Glutamatergic neuron (in vitro differentiated cells): Measurements from ENCODE around the gene ARHGAP25. TPM values are rescaled to one million over a fixed set of nuclear protein-coding genes. Genes with fewer than 3 reads are reported as not detected.

Experiments
- DNase-seq: peaks from one replicate; pipeline ENCODE4 v3.0.0; 2022
- H3K27ac Mint-ChIP-seq: one replicate; pipeline ENCODE4 v1.8.0; 2020; ENCODE audit warnings: mild to moderate bottlenecking, mixed read lengths, inconsistent platforms; ENCODE audit not compliant: unreplicated experiment
- H3K27me3 Mint-ChIP-seq: one replicate; pipeline ENCODE4 v1.8.0; 2020; ENCODE audit warnings: mild to moderate bottlenecking, moderate library complexity, mixed read lengths, inconsistent platforms; ENCODE audit not compliant: unreplicated experiment
- H3K36me3 Mint-ChIP-seq: one replicate; pipeline ENCODE4 v1.8.0; 2020; ENCODE audit warnings: mild to moderate bottlenecking, mixed read lengths, inconsistent platforms; ENCODE audit not compliant: unreplicated experiment
- H3K4me1 Mint-ChIP-seq: one replicate; pipeline ENCODE4 v1.8.0; 2020; ENCODE audit warnings: mild to moderate bottlenecking, low read depth, mixed read lengths, inconsistent platforms; ENCODE audit not compliant: unreplicated experiment
- H3K4me3 Mint-ChIP-seq: one replicate; pipeline ENCODE4 v1.8.0; 2020; ENCODE audit warnings: mild to moderate bottlenecking, mixed read lengths, inconsistent platforms; ENCODE audit not compliant: unreplicated experiment
- H3K9me3 Mint-ChIP-seq: one replicate; pipeline ENCODE4 v1.8.0; 2020; ENCODE audit warnings: mild to moderate bottlenecking, moderate library complexity, mixed read lengths, inconsistent platforms; ENCODE audit not compliant: unreplicated experiment
- CTCF ChIP-seq: fragments of 200-600 bp; sonication (generic); IDR thresholded peaks from one replicate; pipeline ENCODE4 v1.5.0; 2021; ENCODE audit not compliant: partially characterized antibody, unreplicated experiment
- total RNA-seq: library from RNA; stranded (reverse); fragmentation: NEBNext Ultra II Directional; extraction: Animal tissue kit (Norgen Biotek cat#: 25700); gene quantifications from one replicate; pipeline ENCODE4 v1.2.1, GENCODE V29; 2021; ENCODE audit not compliant: unreplicated experiment

ARHGAP25 gene
- total RNA-seq, 1 donor from 2014 or later = 1.4 TPM

- Mint-ChIP-seq H3K36me3 (no peaks in the 10 kb centered on the region), H3K4me1 (no peaks in the 10 kb centered on the region), H3K27me3 (no peaks in the 10 kb centered on the region), H3K27ac (no peak overlapping the region), H3K4me3 (no peak overlapping the region), H3K9me3 (no peaks in the 10 kb centered on the region)
- DNase-seq = no peak
- no peak for TF ChIP-seq CTCF
Observed at GRCh38 chr2:68756178-68756577, 21.6 kb downstream of the ARHGAP25 start.

- H3K27ac Mint-ChIP-seq = no peak overlapping the region
- H3K27me3 Mint-ChIP-seq = no peaks in the 10 kb centered on the region
- no peak for TF ChIP-seq CTCF
- H3K4me3 Mint-ChIP-seq = no peak overlapping the region
- DNase-seq = no peak
- peaks cover 2% of the 10 kb centered on the region for H3K4me1 Mint-ChIP-seq
- H3K36me3 Mint-ChIP-seq = no peaks in the 10 kb centered on the region
- H3K9me3 Mint-ChIP-seq = no peaks in the 10 kb centered on the region
Observed at GRCh38 chr2:68757081-68757480, 22.5 kb downstream of the ARHGAP25 start.

- H3K4me3 Mint-ChIP-seq = no peak overlapping the region
- TF ChIP-seq CTCF = no peak
Observed at GRCh38 chr2:68762100-68762499, 27.5 kb downstream of the ARHGAP25 start.

GRCh38 chr2:68762665-68763064 is 28.1 kb downstream of the ARHGAP25 start:
- no peak for DNase-seq
- TF ChIP-seq CTCF = no peak
- Mint-ChIP-seq H3K27me3 (no peaks in the 10 kb centered on the region), H3K9me3 (no peaks in the 10 kb centered on the region), H3K4me1 (peaks cover 16% of the 10 kb centered on the region), H3K4me3 (no peak overlapping the region), H3K36me3 (no peaks in the 10 kb centered on the region), H3K27ac (no peak overlapping the region)

More at GRCh38 chr2:68762100-68762499, 27.5 kb downstream of the ARHGAP25 start:
- DNase-seq = no peak
- H3K4me1 Mint-ChIP-seq = peaks cover 12% of the 10 kb centered on the region
- H3K27ac Mint-ChIP-seq = no peak overlapping the region
- H3K27me3 Mint-ChIP-seq = no peaks in the 10 kb centered on the region
- no peaks in the 10 kb centered on the region for H3K36me3 Mint-ChIP-seq
- H3K9me3 Mint-ChIP-seq = no peaks in the 10 kb centered on the region

- no peak overlapping the region for H3K4me3 Mint-ChIP-seq
- no peaks in the 10 kb centered on the region for H3K27me3 Mint-ChIP-seq
- DNase-seq = no peak
- H3K4me1 Mint-ChIP-seq = peaks cover 17% of the 10 kb centered on the region
- no peak for TF ChIP-seq CTCF
- no peaks in the 10 kb centered on the region for H3K36me3 Mint-ChIP-seq
- no peak overlapping the region for H3K27ac Mint-ChIP-seq
- peaks cover 4% of the 10 kb centered on the region for H3K9me3 Mint-ChIP-seq
Observed at GRCh38 chr2:68764041-68764805, 29.6 kb downstream of the ARHGAP25 start.
